ENCODE results near the gene HEYL.

The HEYL gene

GRCh38 chr1:39685071-39685470 is 45.6 kb upstream of the HEYL start:
- H2AFZ ChIP-seq (ENCODE audit: low read depth, low read length) = no peak overlapping the region
- H3K27ac ChIP-seq (ENCODE audit: low read length) = no peak overlapping the region
- H3K4me2 ChIP-seq (ENCODE audit: low read length) = no peak overlapping the region
- H3K9me3 ChIP-seq (ENCODE audit: insufficient read depth, low read length) = no peaks in the 10 kb centered on the region
- H3K9ac ChIP-seq (ENCODE audit: low read length) = no peak overlapping the region
- TF ChIP-seq EZH2phosphoT487 (IDR thresholded peaks at IDR 0.05; ENCODE audit: low read depth) (no peak), CTCF (IDR thresholded peaks at IDR 0.05; ENCODE audit: low read depth, low read length) (no peak)
- no peaks in the 10 kb centered on the region for H3K36me3 ChIP-seq (replicated peaks; ENCODE audit: low read depth, low read length)
- H3K27me3 ChIP-seq (ENCODE audit: low read depth, low read length) = no peaks in the 10 kb centered on the region; the same call in 1 of the 2 replicates
- no peaks in the 10 kb centered on the region for H3K79me2 ChIP-seq (ENCODE audit: low read length)
- no peaks in the 10 kb centered on the region for H3K4me1 ChIP-seq (ENCODE audit: low read length)
- H4K20me1 ChIP-seq (ENCODE audit: insufficient read depth, low read length) = no peaks in the 10 kb centered on the region
- H3K4me3 ChIP-seq (ENCODE audit: low read length) = no peak overlapping the region

GRCh38 chr1:39684313-39684664 is 44.8 kb upstream of the HEYL start:
- no peak overlapping the region for H2AFZ ChIP-seq (ENCODE audit: low read depth, low read length)
- no peaks in the 10 kb centered on the region; the same call in 1 of the 2 replicates for H3K27me3 ChIP-seq (ENCODE audit: low read depth, low read length)
- no peak overlapping the region for H3K4me2 ChIP-seq (ENCODE audit: low read length)
- TF ChIP-seq CTCF (IDR thresholded peaks at IDR 0.05; ENCODE audit: low read depth, low read length) (no peak), EZH2phosphoT487 (IDR thresholded peaks at IDR 0.05; ENCODE audit: low read depth) (no peak)
- no peak overlapping the region for H3K9ac ChIP-seq (ENCODE audit: low read length)
- no peaks in the 10 kb centered on the region for H3K79me2 ChIP-seq (ENCODE audit: low read length)
- no peaks in the 10 kb centered on the region for H3K4me1 ChIP-seq (ENCODE audit: low read length)
- H3K36me3 ChIP-seq (replicated peaks; ENCODE audit: low read depth, low read length) = no peaks in the 10 kb centered on the region
- no peak overlapping the region for H3K27ac ChIP-seq (ENCODE audit: low read length)
- no peak overlapping the region for H3K4me3 ChIP-seq (ENCODE audit: low read length)
- no peaks in the 10 kb centered on the region for H3K9me3 ChIP-seq (ENCODE audit: insufficient read depth, low read length)
- no peaks in the 10 kb centered on the region for H4K20me1 ChIP-seq (ENCODE audit: insufficient read depth, low read length)

- Histone ChIP-seq H3K9me3 (ENCODE audit: insufficient read depth, low read length) (no peaks in the 10 kb centered on the region), H4K20me1 (ENCODE audit: insufficient read depth, low read length) (no peaks in the 10 kb centered on the region), H3K4me1 (ENCODE audit: low read length) (no peaks in the 10 kb centered on the region), H3K27me3 (ENCODE audit: low read depth, low read length) (no peaks in the 10 kb centered on the region; the same call in 1 of the 2 replicates), H3K9ac (ENCODE audit: low read length) (no peak overlapping the region), H2AFZ (ENCODE audit: low read depth, low read length) (no peak overlapping the region), H3K4me3 (ENCODE audit: low read length) (no peak overlapping the region), H3K36me3 (replicated peaks; ENCODE audit: low read depth, low read length) (no peaks in the 10 kb centered on the region), H3K79me2 (ENCODE audit: low read length) (no peaks in the 10 kb centered on the region), H3K27ac (ENCODE audit: low read length) (no peak overlapping the region), H3K4me2 (ENCODE audit: low read length) (no peak overlapping the region)
- TF ChIP-seq EZH2phosphoT487 (IDR thresholded peaks at IDR 0.05; ENCODE audit: low read depth) (no peak), CTCF (IDR thresholded peaks at IDR 0.05; ENCODE audit: low read depth, low read length) (no peak)
Observed at GRCh38 chr1:39683591-39684312, 44.3 kb upstream of the HEYL start.

- H3K4me2 ChIP-seq (ENCODE audit: low read length) = no peak overlapping the region
- no peaks in the 10 kb centered on the region; the same call in 1 of the 2 replicates for H3K27me3 ChIP-seq (ENCODE audit: low read depth, low read length)
- H4K20me1 ChIP-seq (ENCODE audit: insufficient read depth, low read length) = no peaks in the 10 kb centered on the region
- H2AFZ ChIP-seq (ENCODE audit: low read depth, low read length) = no peak overlapping the region
- no peak for TF ChIP-seq EZH2phosphoT487 (IDR thresholded peaks at IDR 0.05; ENCODE audit: low read depth)
- TF ChIP-seq CTCF (IDR thresholded peaks at IDR 0.05; ENCODE audit: low read depth, low read length) = no peak
- no peak overlapping the region for H3K27ac ChIP-seq (ENCODE audit: low read length)
- H3K36me3 ChIP-seq (replicated peaks; ENCODE audit: low read depth, low read length) = no peaks in the 10 kb centered on the region
- no peak overlapping the region for H3K9ac ChIP-seq (ENCODE audit: low read length)
- no peak overlapping the region for H3K4me3 ChIP-seq (ENCODE audit: low read length)
- no peaks in the 10 kb centered on the region for H3K4me1 ChIP-seq (ENCODE audit: low read length)
- H3K9me3 ChIP-seq (ENCODE audit: insufficient read depth, low read length) = no peaks in the 10 kb centered on the region
- no peaks in the 10 kb centered on the region for H3K79me2 ChIP-seq (ENCODE audit: low read length)
Observed at GRCh38 chr1:39681999-39682398, 42.6 kb upstream of the HEYL start.
